Stimulated activated CD4-positive, alpha-beta T cell treated with anti-CD3 and anti-CD28 coated beads, Interleukin-4, amount 100 ng/mL, for 1 hour (primary cell): ENCODE data around the gene NT5E.

Source experiments
- DNase-seq: peaks from one replicate; pipeline ENCODE4 v3.0.0-alpha.2; 2020

Gene NT5E

GRCh38 chr6:85460921-85461797, 11.3 kb downstream of the NT5E start:
- no peak for DNase-seq

DNA sequence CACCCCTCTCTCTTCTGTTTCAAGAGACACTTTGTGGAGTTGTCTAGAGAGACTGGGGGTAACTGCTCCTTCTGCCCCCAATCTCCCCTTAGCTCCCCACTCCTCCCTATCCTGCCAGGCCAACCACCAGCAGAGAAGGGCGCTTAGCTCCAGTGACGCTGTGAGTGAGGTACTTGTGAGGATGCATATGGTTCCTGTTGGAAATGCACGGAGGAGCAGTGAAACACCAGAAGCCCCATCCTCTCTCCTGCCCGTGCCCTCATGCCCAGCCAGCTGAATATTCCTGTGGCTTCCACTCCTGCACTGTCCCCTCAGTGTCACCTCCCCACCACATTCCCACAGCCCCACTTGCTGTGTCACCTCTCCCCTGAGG, 11.9 kb downstream of the NT5E start:
- DNase-seq = no peak

DNA sequence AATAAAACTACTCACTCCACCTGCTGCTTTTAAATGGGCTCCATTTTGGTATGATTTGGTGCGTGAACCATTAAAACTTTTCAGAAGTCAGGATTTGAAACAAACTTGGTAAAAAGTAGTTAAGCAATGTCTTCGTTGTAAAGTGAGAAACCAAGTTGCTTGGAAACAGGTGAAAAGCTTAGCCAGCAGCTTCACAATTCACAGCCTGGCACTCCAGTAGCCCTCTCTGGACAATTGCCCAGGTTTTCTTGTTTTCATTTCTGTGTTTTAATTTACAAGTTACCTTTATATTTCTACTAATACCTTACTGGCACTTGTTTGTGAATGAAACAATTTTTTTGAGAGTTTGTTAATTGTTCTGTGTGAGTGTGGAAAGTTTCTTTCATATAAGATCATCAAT, 12.8 kb downstream of the NT5E start:
- no peak for DNase-seq

DNA sequence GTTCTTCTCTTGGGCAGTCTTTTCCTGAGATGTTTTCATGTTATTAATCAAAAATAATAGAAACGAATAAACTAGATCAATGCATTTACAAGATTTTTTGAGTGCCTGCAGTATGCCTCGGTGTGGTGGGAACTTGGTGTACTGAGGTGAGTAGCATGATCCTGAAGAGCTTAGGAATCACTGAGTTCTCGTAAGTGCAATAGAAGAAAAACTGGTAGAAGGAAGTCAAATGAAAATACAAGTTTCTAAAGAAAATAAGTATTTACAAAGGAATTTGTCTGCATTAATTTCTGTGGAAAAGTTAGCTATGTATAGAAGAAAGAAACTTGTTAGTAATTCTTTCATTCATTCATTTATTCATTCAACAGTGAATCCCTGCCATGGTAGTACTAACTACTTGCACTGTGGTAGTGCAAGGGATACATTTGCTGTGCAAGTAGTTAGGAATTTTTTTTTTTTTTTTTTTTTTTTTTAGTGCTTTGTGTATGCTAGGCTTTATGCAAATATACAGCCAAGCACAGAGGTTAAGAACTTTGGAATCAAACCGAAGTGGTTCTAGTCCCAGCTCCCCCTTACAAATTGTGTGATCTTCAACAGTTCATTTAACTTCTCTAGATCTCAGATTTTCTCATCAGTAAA, 13.9 kb downstream of the NT5E start:
- DNase-seq = no peak

GRCh38 chr6:85464260-85464644, 14.4 kb downstream of the NT5E start:
- peak; percentile 18 for DNase-seq

DNA sequence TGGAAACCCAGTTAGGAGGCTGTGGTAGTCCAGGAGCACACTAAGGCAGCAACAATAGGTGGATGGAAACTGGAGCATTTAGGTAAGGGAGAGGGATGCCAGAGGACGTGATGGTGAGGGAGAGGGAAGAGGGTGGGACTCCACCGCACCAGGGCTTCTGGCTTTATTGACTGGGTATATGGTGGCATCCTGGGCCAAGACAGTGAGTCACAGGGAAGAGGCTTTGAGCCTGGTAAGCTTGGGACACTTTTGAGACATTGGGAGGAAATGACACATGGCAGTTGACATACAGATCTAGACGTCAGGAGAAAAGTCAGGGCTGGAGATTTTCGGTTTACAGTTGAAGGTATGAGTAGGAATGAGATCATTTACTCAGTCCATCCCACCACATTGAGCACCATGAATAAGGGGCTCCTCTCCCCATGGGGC, 14.9 kb downstream of the NT5E start:
- DNase-seq = no peak

DNA sequence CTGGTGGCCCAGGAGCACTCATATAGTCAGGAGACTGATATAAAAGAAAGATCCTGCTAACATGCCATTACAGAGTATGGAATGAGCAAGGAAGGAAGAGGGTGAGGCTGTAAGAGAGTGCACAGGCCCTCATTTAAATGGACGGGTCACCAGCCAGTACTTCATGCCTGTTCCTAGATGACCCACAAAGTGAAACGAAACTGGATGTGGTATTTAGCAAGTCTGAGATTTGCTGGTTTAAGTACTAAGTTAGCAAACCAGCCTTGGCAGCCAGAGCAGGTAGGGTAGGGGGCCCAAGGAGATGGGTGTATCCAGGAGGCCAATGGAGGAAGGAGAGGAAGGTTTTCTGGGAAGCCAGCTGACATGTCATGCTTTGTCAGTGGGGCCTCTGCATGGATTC, 15.9 kb downstream of the NT5E start:
- no peak for DNase-seq

DNA sequence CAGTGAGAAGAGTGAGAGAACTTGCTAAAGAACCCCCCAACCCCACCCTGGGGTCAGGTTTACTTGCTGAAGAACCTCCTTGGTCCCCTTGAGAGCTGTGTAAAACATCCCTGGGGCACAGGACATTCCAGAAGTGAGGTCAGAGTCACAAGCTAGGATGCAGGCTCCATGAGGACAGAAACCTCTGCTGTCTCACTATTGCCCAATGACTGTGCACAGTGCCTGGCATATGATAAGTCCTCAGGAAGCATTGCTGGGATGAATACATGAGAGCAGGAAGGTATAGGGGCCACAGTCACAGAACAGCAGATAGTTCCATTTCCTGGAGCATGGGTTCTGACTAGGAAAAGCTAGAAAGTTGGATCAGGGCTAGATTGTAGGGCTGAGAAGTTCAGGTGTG, 18.4 kb downstream of the NT5E start:
- no peak for DNase-seq

DNA sequence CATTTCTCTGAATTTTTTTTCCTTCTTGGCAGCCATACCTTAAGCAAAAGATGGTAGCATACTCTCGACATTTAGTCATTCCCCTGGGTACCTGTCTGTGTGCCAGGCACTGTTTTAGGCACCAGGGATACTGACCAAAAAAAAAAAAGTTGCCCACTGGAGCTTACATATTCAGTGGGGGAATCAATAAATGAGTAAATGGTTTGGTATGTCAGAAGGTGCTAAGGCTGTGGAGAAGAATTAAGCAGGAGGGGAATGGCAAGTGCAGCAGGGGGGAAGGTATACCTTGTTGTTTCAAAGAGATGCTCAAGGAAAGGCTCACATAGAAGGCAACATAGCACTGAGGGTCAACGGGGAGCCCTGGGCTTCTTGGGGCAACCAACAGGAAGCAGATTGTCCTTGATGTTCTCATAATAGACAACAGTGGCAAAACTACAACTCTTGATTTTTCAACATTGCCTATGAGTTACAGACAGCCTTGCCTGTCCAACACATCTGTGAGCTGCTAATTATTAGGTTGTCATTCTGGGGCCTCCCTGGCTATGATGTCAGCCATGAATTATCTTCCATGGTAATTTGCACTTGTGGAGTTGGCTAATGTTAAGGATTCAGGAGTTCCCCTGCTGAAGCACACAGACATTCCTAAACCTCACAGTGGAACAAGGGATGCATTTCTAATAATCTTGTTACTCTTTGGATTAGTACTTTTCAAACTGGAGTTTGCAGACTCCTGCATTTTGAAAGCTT, 19.6 kb downstream of the NT5E start:
- DNase-seq = no peak

DNA sequence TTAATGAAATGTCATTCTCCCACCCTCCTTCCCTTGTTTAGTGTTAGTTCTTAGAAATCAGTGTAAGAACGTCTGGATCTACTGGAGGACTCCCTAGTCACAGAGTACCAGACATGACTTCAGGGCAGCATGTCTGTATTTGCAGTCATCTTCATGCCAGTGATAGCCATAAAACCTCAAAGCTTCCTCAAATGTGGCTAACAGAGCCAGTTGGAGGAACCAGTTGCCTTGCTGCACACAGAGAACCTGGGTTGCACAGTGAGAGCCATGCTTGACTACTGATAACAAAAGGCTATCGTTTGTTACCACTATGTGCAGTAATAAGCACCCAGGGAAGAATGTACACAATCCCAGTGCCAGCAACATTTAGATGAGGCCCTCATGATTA, 20.1 kb downstream of the NT5E start:
- DNase-seq = no peak

DNA sequence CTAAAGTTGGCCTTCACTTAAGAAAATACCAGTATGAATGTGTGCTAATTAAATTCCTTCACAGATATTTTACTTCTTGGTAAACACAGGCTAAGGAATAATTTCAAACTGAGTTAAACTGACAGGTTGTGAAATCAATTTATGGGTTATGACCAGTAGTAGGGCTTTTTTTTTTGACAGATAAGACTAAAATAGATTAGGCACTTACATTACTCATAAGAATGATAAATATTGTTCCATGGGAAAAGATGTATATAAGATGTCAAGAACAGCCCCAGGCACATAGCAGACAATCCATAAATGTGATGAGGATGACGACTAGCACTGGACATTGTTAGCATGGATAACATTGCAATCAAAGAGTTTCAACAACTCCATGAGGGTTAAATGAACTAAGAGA, 22.9 kb downstream of the NT5E start:
- no peak for DNase-seq

GRCh38 chr6:85473748-85474147, 23.9 kb downstream of the NT5E start:
- no peak for DNase-seq

- DNase-seq = no peak
Measured at GRCh38 chr6:85476532-85476931, 26.6 kb downstream of the NT5E start.

DNA sequence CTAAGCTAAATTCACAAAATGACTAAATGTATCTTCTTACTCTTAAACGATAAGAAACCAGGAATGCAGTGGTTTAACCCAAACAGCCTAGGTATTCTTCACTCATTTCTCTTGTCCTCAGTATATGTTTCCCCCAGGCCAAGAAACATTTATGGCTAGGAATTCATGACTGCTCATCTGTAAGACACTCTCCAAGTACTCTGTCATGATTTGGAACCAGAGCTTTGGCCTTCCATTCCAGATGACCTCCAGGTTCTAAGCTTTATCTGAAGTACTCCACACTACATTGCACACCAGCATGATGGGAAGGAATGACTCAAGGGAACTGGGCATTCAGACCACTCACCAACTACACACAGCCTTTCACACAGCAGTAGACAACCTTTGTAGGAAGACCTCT, 29.3 kb downstream of the NT5E start:
- no peak for DNase-seq

DNA sequence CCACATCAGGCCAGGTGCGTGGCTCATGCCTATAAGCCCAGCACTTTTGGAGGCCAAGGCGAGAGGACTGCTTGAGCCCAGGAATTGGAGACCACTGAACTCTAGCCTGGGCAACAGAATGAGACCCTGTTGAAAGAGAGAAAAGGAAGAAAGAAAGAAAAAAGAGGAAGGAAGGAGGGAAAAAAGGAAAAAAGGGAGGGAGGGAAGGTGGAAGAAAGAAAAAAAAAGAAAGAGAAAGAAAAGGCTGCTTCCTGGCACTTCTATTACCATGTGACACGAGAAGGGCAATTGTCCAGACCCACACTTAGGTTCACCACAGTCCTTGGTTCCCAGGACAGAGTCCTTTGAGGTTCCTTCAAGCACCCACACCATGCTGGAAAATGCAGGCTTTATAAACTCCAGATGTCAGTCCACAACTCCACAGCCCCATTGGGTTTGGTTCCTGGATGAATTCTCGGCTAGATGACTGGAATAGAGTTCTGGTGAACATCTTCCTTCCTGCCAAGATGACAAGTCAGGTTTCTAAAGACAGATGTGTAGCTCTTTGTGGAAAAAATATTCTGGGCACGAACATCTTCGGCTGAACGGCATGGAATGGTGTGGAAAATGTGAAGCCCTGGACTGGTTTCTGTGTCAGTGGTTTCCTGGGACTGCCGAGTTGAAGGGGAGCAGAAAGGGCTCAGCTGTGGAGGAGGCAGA, 32.5 kb downstream of the NT5E start:
- no peak for DNase-seq

DNA sequence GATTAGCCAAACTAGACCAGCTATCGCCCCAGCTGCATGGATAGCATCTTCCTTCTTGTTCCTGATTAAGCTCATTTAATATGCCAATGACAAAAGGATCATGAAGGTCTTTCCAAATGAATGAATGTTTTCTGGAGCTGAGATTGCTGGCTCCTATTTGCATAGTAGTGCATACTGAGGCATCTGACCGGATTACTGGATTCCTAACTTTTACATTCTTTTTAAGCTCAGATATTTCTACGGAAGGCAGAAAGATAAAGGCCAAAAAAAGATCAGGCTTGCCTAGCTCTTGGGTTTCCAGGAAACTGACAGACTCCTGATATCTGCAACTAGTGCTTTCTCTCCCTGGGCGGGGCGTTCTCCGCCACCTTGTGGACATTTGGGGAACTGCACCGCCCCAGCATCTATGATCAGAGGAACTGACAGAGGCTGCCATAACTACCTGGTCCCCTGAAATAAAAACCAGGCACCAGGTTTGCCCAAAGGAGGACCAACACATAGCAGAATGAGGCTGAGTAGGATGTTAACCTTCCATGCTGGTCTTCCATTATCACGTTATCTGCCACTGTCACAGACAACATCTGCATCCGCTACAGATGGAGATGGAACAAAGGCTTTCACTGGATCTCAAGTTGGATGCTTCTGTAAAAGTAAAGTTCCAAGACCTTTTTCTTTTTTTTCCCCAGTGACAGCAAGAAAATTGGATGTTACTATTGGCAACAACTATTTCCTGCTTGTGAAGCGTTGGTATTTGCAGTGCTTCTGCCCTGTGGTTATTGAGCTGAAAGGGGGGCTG, 33.2 kb downstream of the NT5E start:
- peak; percentile 79 for DNase-seq

- DNase-seq = no peak
Measured at GRCh38 chr6:85483846-85484245, 34.0 kb downstream of the NT5E start.

- no peak for DNase-seq
Measured at GRCh38 chr6:85484948-85485347, 35.1 kb downstream of the NT5E start.

DNA sequence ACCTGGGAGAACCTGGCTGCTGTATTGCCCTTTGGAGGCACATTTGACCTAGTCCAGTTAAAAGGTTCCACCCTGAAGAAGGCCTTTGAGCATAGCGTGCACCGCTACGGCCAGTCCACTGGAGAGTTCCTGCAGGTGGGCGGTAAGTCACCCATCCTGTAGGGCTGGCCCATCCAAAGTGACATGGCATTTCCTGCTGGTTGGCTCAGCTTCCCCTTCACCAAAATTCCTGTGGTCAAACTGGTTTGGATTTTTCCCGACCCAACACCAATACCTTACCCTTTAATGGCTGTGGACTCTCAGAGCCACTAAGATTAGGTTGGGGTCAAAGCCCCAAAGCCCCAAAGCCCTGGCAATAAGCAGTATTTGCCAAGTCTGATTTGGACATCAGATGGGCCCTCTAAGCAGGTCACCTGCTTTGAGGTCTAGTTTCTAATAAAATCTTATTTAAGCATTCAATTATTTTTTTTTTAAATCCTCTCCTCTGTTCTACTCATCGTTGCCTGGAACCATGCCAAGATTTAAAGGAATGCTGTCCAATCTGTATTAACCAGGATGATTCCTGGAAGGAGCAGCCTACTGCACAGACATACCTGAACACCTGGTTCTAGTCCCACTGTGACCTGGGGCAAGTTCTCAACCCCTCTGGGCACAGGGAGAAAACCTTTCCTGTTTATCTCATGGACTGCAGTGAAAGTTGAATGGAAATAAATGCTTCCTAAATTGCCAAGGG, 40.8 kb downstream of the NT5E start:
- no peak for DNase-seq

DNA sequence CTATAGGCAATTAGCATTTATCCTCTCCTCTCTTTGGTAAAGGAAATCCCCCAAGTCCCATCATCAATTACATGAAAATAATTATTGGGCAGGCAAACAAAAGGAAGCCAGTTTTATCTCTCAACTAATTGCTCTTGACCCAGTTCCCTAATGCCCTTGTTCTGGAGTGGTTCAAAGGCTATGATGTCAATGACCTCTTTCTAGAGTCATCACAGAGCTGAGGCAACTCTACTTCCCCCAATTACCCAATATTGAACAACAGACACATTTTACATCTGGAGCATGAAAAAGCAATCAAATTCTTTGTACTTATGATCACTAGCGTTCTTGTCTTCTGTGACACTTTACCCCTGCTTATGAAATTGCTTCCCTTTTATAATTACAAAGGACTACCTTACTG, 43.5 kb downstream of the NT5E start:
- DNase-seq = no peak
